Tibial artery (tissue), 4 donors: Measurements from ENCODE around the gene YKT6.
A peak's percentile ranks its signal among the peaks of the same experiment; 100 is the strongest.

ENCODE experiments used
- DNase-seq, 2 donors: peaks; one replicate each; pipeline ENCODE4 v3.0.0-alpha.2; 2019
- H3K27ac ChIP-seq, 2 donors: fragments of 200-600 bp; sonication (generic) in 1 of 2; 1 replicate in 1 of 2; 2 replicates in 1 of 2; pipeline ENCODE4 v1.5.1; 2018 to 2019; ENCODE audit warnings: mild to moderate bottlenecking in 1 of 2
- H3K27me3 ChIP-seq, 2 donors: fragments of 200-600 bp; sonication (generic) in 1 of 2; one replicate each; pipeline versions ENCODE4 v1.5.1 to v1.6.0; 2016 to 2019
- H3K36me3 ChIP-seq, 3 donors: fragments of 200-600 bp; sonication (generic) in 2 of 3; one replicate each; pipeline ENCODE4 v1.5.1; 2016 to 2019; ENCODE audit warnings: mild to moderate bottlenecking in 2 of 3
- H3K4me1 ChIP-seq, 4 donors: fragments of 200-600 bp; sonication (generic) in 2 of 4; 1 replicate in 3 of 4; 2 replicates in 1 of 4; pipeline ENCODE4 v1.5.1; 2016 to 2019
- H3K4me3 ChIP-seq, 2 donors: fragments of 200-600 bp; sonication (generic) in 1 of 2; 1 replicate in 1 of 2; 2 replicates in 1 of 2; pipeline ENCODE4 v1.5.1; 2018 to 2019; ENCODE audit warnings: mild to moderate bottlenecking in 2 of 2
- H3K9me3 ChIP-seq, 3 donors: fragments of 200-600 bp; sonication (generic) in 1 of 3; one replicate each; pipeline ENCODE4 v1.5.1; 2016 to 2019
- intact Hi-C: fragments of 100-400 bp; cut with DNase I; formaldehyde crosslinking; loops from one replicate; pipeline ENCODE4 v1.15.0; 2023; ENCODE audit warnings: low total_unique reads
- TF ChIP-seq, protein P1 (sequence below), 2 experiments: fragments of 200-600 bp in 1 of 2; fragments of 450-650 bp in 1 of 2; IDR thresholded peaks; one replicate each; pipeline ENCODE4 v1.5.1; 2017 to 2019; ENCODE audit warnings: antibody characterized with exemption in 2 of 2, mild to moderate bottlenecking in 1 of 2, moderate library complexity in 1 of 2

Gene YKT6

DNA sequence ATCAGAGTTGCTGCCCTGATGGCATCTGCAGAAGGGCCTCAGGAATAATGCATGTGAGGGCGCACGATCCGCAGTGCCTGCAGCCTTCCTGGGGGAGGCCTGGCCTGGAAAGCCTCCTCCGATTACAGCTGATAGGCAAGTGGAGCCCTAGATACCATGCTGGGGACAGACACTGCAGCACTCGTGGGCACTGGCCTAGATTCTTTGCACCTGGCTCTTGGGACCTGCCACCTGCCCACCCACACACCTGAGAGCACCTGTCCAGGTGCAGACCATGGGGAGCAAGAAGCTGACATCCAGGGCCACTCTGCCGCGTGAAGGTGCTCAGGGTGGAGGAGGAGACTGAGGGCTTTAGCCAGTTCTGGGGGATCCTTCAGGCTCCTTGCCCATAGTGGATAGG lies 14.8 kb downstream of the YKT6 start:
- H3K27me3 ChIP-seq, result peaks cover 0 to 27% of the 10 kb centered on the region in 2 donors

DNA sequence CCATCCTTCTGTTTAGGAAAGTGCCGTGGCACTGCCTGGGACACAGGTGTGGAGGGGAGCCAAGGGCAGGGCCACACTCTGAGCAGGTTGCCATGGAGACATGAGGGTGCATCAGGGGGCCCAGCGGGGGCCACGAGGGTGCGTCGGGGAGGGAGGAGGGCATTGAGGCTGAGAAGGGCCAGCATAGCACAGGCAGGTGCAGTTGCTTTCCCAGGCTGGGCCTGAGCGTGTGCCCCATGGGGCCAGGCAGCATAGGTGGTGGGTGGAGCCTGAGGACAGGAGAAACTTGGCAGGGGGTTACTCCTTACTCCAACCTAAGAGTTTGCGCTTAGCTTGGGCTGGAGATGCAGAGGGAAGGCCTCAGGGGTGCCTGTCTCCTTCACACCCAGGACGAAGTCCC lies 15.2 kb downstream of the YKT6 start:
- H3K4me3 ChIP-seq, result no peak overlapping the region
- H3K9me3 ChIP-seq, result peaks cover 0 to 11% (median 7%) of the 10 kb centered on the region in 3 donors
- H3K36me3 ChIP-seq, result peaks cover 22 to 40% (median 24%) of the 10 kb centered on the region in 3 donors
- intact Hi-C loops, result no loop called here
- no peaks in the 10 kb centered on the region for H3K4me1 ChIP-seq
- no peak overlapping the region for H3K27ac ChIP-seq
- TF ChIP-seq, protein P1, sequence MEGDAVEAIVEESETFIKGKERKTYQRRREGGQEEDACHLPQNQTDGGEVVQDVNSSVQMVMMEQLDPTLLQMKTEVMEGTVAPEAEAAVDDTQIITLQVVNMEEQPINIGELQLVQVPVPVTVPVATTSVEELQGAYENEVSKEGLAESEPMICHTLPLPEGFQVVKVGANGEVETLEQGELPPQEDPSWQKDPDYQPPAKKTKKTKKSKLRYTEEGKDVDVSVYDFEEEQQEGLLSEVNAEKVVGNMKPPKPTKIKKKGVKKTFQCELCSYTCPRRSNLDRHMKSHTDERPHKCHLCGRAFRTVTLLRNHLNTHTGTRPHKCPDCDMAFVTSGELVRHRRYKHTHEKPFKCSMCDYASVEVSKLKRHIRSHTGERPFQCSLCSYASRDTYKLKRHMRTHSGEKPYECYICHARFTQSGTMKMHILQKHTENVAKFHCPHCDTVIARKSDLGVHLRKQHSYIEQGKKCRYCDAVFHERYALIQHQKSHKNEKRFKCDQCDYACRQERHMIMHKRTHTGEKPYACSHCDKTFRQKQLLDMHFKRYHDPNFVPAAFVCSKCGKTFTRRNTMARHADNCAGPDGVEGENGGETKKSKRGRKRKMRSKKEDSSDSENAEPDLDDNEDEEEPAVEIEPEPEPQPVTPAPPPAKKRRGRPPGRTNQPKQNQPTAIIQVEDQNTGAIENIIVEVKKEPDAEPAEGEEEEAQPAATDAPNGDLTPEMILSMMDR (IDR thresholded peaks at IDR 0.05), result no peak
- peaks cover 0 to 29% of the 10 kb centered on the region in 2 donors for H3K27me3 ChIP-seq
- peak in 1 of 2 donors; percentile 32 for DNase-seq

More for the DNA sequence above, 14.8 kb downstream of the YKT6 start:
- H3K4me3 ChIP-seq, result no peak overlapping the region
- peaks cover 0 to 11% (median 7%) of the 10 kb centered on the region in 3 donors for H3K9me3 ChIP-seq
- no peak overlapping the region for H3K27ac ChIP-seq
- H3K4me1 ChIP-seq, result no peaks in the 10 kb centered on the region
- intact Hi-C loops, result no loop called here
- DNase-seq, result peak in 1 of 2 donors; percentile 34
- H3K36me3 ChIP-seq, result peaks cover 26 to 45% (median 29%) of the 10 kb centered on the region in 3 donors
- TF ChIP-seq, protein P1 (IDR thresholded peaks at IDR 0.05), result no peak

DNA sequence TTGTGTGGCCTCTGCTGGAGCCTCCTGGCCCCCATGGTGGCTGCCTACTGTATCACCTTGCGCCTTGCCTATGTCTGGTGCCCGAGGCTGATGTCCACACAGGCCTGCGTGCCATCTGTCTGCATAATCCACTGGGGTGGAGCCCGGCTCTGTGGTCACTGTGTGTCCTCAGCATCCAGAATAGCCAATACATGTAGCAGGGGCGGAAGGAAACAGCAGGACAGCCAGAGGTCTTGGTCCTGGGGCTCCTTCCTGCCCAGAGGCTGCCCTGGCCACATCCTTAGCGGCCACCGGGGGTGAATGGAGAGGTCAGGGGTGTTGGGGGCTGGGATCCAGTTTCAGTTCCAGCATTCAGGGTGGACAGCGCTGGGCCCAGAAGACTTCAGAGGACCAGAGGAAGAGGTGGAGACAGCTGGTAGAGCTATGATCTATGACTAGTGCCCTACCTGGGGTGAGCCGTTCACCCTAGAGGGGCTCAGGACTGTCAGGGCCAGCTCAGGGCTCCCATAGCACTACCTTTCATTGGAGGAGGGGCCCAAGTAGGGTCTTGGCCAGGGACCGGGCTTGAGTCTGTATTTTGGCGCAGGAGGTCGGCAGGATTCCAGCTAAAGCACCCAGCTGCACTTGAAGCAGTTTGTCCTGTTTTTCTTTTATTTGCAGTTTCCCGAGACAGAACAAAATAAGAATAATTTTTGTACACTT lies 15.9 kb downstream of the YKT6 start:
- Histone ChIP-seq H3K27ac (no peak overlapping the region), H3K4me1 (no peaks in the 10 kb centered on the region), H3K9me3 (peaks cover 0 to 11% (median 7%) of the 10 kb centered on the region in 3 donors), H3K36me3 (peaks cover 15 to 33% (median 17%) of the 10 kb centered on the region in 3 donors), H3K27me3 (peaks cover 0 to 29% of the 10 kb centered on the region in 2 donors), H3K4me3 (no peak overlapping the region)
- peak in 1 of 2 donors; percentile 41 for DNase-seq
- TF ChIP-seq, protein P1 (IDR thresholded peaks at IDR 0.05), result no peak
- intact Hi-C loops, result no loop called here

DNA sequence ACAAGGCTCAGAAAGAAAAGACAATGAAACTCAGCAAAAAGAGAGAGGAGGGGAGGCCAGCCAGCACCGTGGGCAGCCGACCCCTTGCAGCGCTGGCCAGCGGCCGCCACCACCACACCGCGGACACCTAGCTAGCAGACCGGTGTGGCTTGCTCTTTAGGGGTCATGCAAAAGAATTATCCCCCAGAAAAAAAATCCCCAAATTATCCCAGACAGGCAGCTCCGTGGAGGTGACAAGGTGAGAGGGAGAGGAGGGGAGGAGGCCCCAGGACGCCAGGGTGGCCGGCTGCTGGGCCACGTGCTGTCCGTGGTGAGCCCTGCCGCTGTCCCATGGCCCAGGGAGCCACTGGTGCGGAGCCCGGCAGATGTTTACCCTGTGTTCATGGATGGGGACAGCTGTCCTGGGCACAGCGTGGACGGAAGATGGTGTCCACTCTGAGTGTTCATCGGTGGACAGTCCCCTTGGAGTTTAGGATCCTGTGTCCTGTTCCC lies 16.5 kb downstream of the YKT6 start:
- peak in 1 of 2 donors; percentile 51 for DNase-seq
- H3K4me1 ChIP-seq, result no peaks in the 10 kb centered on the region
- TF ChIP-seq, protein P1 (IDR thresholded peaks at IDR 0.05), result no peak
- H3K9me3 ChIP-seq, result peaks cover 0 to 11% (median 7%) of the 10 kb centered on the region in 3 donors
- intact Hi-C loops, result no loop called here
- H3K36me3 ChIP-seq, result peaks cover 9 to 27% (median 11%) of the 10 kb centered on the region in 3 donors
- peaks cover 0 to 29% of the 10 kb centered on the region in 2 donors for H3K27me3 ChIP-seq
- H3K4me3 ChIP-seq, result no peak overlapping the region
- no peak overlapping the region for H3K27ac ChIP-seq

DNA sequence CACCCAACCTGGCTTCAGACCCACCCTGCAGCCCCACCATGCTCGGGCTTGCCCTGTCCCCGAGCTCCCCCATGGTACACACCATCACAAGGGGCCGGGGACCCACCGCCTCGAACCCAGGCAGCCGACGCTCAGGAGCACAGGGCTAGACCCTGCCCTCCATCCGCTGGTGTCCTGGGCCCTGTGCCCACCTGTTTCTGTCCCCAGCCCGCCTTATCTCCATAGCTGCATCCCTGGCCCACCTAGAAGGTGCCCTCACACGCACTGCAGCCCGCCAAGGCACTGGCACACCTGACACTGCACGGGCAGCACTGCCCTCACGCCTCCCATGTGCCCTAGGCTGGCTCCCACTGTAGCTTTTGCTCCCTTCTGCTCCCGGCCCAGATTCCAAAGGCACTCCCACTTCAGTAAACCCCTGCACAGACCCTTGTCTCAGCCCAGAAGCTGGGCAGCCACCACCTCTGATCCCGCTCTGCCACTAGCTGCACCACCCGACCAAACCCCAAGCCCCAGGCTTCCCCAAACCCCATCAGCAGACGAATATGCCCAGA lies 17.1 kb downstream of the YKT6 start:
- intact Hi-C loops, result no loop called here
- H3K36me3 ChIP-seq, result peaks cover 2 to 21% (median 5%) of the 10 kb centered on the region in 3 donors
- TF ChIP-seq, protein P1 (IDR thresholded peaks at IDR 0.05), result no peak
- H3K4me1 ChIP-seq, result no peaks in the 10 kb centered on the region
- peaks cover 0 to 11% (median 7%) of the 10 kb centered on the region in 3 donors for H3K9me3 ChIP-seq
- H3K27me3 ChIP-seq, result peaks cover 0 to 29% of the 10 kb centered on the region in 2 donors
- DNase-seq, result peak in 1 of 2 donors; percentile 48
- H3K27ac ChIP-seq, result no peak overlapping the region
- no peak overlapping the region for H3K4me3 ChIP-seq
